ENCODE results near the gene PEX11G. TPM values are rescaled to one million over a fixed set of nuclear protein-coding genes. Genes with fewer than 3 reads are reported as not detected.

The PEX11G gene
- total and polyA plus RNA-seq, 2 experiments from 2014 or later: 6.2 to 10.6 TPM

DNA sequence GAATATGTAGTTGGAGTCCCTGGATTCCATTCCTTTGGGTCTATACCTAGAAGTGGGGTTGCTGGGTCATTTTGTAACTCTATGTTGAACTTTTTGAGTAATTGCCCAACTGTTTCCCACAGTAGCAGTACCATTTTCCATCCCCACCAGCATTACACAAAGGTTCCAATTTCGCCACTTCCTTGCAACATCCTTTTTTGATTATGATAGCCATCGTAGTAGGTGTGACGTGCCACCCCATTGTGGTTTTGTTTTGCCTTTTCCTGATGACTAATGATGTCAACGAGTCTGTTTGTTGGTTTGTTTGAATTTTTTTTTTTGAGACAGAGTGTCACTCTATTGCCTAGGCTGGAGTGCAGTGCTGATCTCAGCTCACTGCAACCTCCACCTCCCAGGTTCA, 3.3 kb upstream of the PEX11G start:
- WGBS (ENCODE audit: low lambda C conversion rate, missing lambda C conversion rate): 84% methylated on average over 4 of the region's 4 CpGs
- Histone ChIP-seq H4K20me1 (ENCODE audit: insufficient read depth, poor library complexity, severe bottlenecking) (no peaks in the 10 kb centered on the region), H3K79me2 (no peaks in the 10 kb centered on the region), H2AFZ (no peak overlapping the region), H3K4me3 (no peak overlapping the region), H3K9me2 (replicated peaks; ENCODE audit: insufficient read depth) (no peaks in the 10 kb centered on the region), H3K4me1 (ENCODE audit: insufficient read depth) (peaks cover 8% of the 10 kb centered on the region), H3K27ac (no peak overlapping the region), H3K4me2 (no peak overlapping the region), H3K9me3 (ENCODE audit: low read depth) (no peaks in the 10 kb centered on the region), H3K27me3 (no peaks in the 10 kb centered on the region), H3K36me3 (replicated peaks; ENCODE audit: insufficient read depth, low read depth) (no peaks in the 10 kb centered on the region)
- no peak for DNase-seq (ENCODE audit: low spot score)
- TF ChIP-seq EZH2phosphoT487 (IDR thresholded peaks at IDR 0.05; ENCODE audit: low read depth, severe bottlenecking, unreplicated experiment): no peak
- no peak for TF ChIP-seq EZH2 (IDR thresholded peaks at IDR 0.05; ENCODE audit: borderline replicate concordance)
- TF ChIP-seq, protein P1, sequence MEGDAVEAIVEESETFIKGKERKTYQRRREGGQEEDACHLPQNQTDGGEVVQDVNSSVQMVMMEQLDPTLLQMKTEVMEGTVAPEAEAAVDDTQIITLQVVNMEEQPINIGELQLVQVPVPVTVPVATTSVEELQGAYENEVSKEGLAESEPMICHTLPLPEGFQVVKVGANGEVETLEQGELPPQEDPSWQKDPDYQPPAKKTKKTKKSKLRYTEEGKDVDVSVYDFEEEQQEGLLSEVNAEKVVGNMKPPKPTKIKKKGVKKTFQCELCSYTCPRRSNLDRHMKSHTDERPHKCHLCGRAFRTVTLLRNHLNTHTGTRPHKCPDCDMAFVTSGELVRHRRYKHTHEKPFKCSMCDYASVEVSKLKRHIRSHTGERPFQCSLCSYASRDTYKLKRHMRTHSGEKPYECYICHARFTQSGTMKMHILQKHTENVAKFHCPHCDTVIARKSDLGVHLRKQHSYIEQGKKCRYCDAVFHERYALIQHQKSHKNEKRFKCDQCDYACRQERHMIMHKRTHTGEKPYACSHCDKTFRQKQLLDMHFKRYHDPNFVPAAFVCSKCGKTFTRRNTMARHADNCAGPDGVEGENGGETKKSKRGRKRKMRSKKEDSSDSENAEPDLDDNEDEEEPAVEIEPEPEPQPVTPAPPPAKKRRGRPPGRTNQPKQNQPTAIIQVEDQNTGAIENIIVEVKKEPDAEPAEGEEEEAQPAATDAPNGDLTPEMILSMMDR (IDR thresholded peaks at IDR 0.05; ENCODE audit: poor library complexity): no peak

DNA sequence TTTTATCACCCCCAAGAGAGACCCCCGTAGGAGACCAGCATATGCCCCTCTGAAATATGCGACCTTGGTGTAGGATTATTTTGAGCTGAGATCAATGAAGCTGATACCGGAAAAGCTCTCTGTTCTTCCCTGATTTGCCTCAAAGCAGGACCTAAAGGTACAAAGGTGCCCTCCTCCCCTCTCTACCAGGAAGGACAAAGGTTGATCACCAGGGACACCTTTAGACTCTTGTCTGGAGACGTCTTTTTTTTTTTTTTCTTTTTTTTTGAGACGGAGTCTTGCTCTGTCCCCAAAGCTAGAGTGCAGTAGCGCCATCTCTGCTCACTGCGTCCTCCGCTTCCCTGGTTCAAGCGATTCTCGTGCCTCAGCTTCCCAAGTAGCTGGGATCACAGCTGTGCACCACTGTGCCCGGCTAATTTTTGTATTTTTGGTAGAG, 792 bp upstream of the PEX11G start:
- no peak overlapping the region for H3K4me3 ChIP-seq
- no peaks in the 10 kb centered on the region for H3K79me2 ChIP-seq
- H3K4me1 ChIP-seq (ENCODE audit: insufficient read depth): peaks cover 8% of the 10 kb centered on the region
- no peaks in the 10 kb centered on the region for H3K9me3 ChIP-seq (ENCODE audit: low read depth)
- H3K36me3 ChIP-seq (replicated peaks; ENCODE audit: insufficient read depth, low read depth): no peaks in the 10 kb centered on the region
- WGBS (ENCODE audit: low lambda C conversion rate, missing lambda C conversion rate): 69% methylated on average over 11 of the region's 11 CpGs
- no peaks in the 10 kb centered on the region for H3K27me3 ChIP-seq
- peak overlapping the region; percentile 90 for H3K27ac ChIP-seq
- peak; percentile 60 for DNase-seq (ENCODE audit: low spot score)
- H3K9me2 ChIP-seq (replicated peaks; ENCODE audit: insufficient read depth): no peaks in the 10 kb centered on the region
- H4K20me1 ChIP-seq (ENCODE audit: insufficient read depth, poor library complexity, severe bottlenecking): no peaks in the 10 kb centered on the region
- H2AFZ ChIP-seq: peak overlapping the region; percentile 66
- H3K4me2 ChIP-seq: peak overlapping the region; percentile 79
- TF ChIP-seq, protein P1 (IDR thresholded peaks at IDR 0.05; ENCODE audit: poor library complexity): no peak
- TF ChIP-seq EZH2 (IDR thresholded peaks at IDR 0.05; ENCODE audit: borderline replicate concordance) (no peak), EZH2phosphoT487 (IDR thresholded peaks at IDR 0.05; ENCODE audit: low read depth, severe bottlenecking, unreplicated experiment) (no peak)

DNA sequence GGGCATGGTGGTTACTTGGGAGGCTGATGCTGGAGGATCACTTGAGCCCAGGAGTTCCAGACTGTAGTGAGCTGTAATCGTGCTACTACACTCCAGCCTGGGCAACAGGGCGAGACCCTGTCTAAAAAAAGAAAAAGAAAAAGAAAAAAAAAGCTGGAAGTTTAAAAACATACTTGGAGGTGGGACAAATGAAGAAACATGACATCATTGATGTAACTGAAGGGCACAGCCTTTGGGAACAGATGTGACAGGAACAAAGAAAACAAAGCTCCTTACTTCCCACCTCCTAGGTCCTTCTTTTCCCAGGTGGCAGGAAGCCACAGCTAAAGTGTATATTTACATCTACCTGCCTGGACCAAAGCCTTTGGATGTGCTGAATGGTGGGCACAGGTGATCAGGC, 1.9 kb downstream of the PEX11G start:
- Histone ChIP-seq H3K27me3 (no peaks in the 10 kb centered on the region), H3K9me2 (replicated peaks; ENCODE audit: insufficient read depth) (no peaks in the 10 kb centered on the region), H4K20me1 (ENCODE audit: insufficient read depth, poor library complexity, severe bottlenecking) (no peaks in the 10 kb centered on the region), H3K4me3 (no peak overlapping the region), H2AFZ (no peak overlapping the region), H3K4me2 (no peak overlapping the region), H3K27ac (no peak overlapping the region), H3K36me3 (replicated peaks; ENCODE audit: insufficient read depth, low read depth) (no peaks in the 10 kb centered on the region), H3K79me2 (no peaks in the 10 kb centered on the region), H3K4me1 (ENCODE audit: insufficient read depth) (peaks cover 8% of the 10 kb centered on the region), H3K9me3 (ENCODE audit: low read depth) (no peaks in the 10 kb centered on the region)
- TF ChIP-seq, protein P1 (IDR thresholded peaks at IDR 0.05; ENCODE audit: poor library complexity): no peak
- TF ChIP-seq EZH2 (IDR thresholded peaks at IDR 0.05; ENCODE audit: borderline replicate concordance): no peak
- TF ChIP-seq EZH2phosphoT487 (IDR thresholded peaks at IDR 0.05; ENCODE audit: low read depth, severe bottlenecking, unreplicated experiment): no peak
- 97% methylated on average over 2 of the region's 2 CpGs for WGBS (ENCODE audit: low lambda C conversion rate, missing lambda C conversion rate)
- no peak for DNase-seq (ENCODE audit: low spot score)
